Peyer's patch (tissue), 4 donors: Measurements from ENCODE around the gene TNFAIP8. TPM values are rescaled to one million over a fixed set of nuclear protein-coding genes. Genes with fewer than 3 reads are reported as not detected.

Experiments
- DNase-seq, 3 donors: peaks; one replicate each; pipeline ENCODE4 v3.0.0-alpha.2; 2017 to 2019
- H3K27ac ChIP-seq, 4 donors: fragments of 200-600 bp; sonication (generic); one replicate each; pipeline ENCODE4 v1.5.1; 2016 to 2019
- H3K27me3 ChIP-seq, 2 donors: fragments of 200-600 bp; sonication (generic); one replicate each; pipeline ENCODE4 v1.5.1; 2019
- H3K36me3 ChIP-seq, 3 donors: fragments of 200-600 bp; sonication (generic); one replicate each; pipeline ENCODE4 v1.5.1; 2016 to 2019
- H3K4me1 ChIP-seq, 4 donors: fragments of 200-600 bp; sonication (generic); one replicate each; pipeline ENCODE4 v1.5.1; 2016 to 2019
- H3K4me3 ChIP-seq, 4 donors: fragments of 200-600 bp; sonication (generic); 1 replicate in 3 of 4; 2 replicates in 1 of 4; pipeline ENCODE4 v1.5.1; 2016 to 2019; ENCODE audit warnings: mild to moderate bottlenecking in 1 of 4
- H3K9me3 ChIP-seq, 4 donors: fragments of 200-600 bp; sonication (generic); one replicate each; pipeline ENCODE4 v1.5.1; 2016 to 2019; ENCODE audit warnings: mild to moderate bottlenecking in 1 of 4
- CTCF ChIP-seq, 6 experiments: fragments of 450-650 bp in 4 of 6; fragments of 200-600 bp in 2 of 6; sonication (generic) in 1 of 6; IDR thresholded peaks; one replicate each; pipeline ENCODE4 v1.5.1; 2017 to 2019; ENCODE audit warnings: antibody characterized with exemption in 6 of 6, mild to moderate bottlenecking in 3 of 6, moderate library complexity in 1 of 6
- POLR2A ChIP-seq, 2 donors: fragments of 450-650 bp; IDR thresholded peaks; one replicate each; pipeline ENCODE4 v1.5.1; 2017; ENCODE audit warnings: antibody characterized with exemption in 2 of 2, mild to moderate bottlenecking in 2 of 2, moderate library complexity in 2 of 2
- total RNA-seq, 4 donors: library from RNA; depleted of rRNA; stranded (reverse); fragments of >200 nt; gene quantifications; one replicate each; pipeline ENCODE4 v1.1.0, GENCODE V29; 2016

TNFAIP8 gene
- total RNA-seq, 4 donors from 2014 or later = 3.0 to 47.9 (median 10.2) TPM

DNA sequence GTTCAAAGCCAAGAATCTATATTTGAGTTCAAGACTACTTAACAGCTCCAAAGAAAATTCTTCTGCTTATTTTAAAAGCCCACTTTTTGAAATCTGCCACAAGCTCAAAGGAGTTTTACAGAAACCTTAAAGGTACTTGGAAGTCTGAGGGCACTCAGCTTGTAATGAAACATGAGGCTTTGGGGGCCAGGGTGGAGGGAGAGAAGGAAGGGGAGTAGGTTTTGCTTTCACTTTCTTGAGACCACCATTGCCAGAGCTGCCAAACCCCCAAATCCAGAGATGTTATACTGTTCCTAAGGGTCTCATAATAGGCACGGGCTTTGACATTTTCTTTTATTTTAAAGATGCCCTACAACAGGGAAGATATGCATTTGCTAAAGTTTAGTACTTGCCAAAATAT, 42.6 kb upstream of the TNFAIP8 start:
- Histone ChIP-seq H3K27me3 (no peaks in the 10 kb centered on the region), H3K27ac (peak overlapping the region in 2 of 4 donors; percentile 44 to 57), H3K9me3 (no peaks in the 10 kb centered on the region), H3K4me3 (no peak overlapping the region), H3K36me3 (no peaks in the 10 kb centered on the region), H3K4me1 (peaks cover 0 to 22% (median 16%) of the 10 kb centered on the region in 4 donors)
- no peak for DNase-seq
- no peak for TF ChIP-seq CTCF (IDR thresholded peaks at IDR 0.05)
- no peak for TF ChIP-seq POLR2A (IDR thresholded peaks at IDR 0.05)

DNA sequence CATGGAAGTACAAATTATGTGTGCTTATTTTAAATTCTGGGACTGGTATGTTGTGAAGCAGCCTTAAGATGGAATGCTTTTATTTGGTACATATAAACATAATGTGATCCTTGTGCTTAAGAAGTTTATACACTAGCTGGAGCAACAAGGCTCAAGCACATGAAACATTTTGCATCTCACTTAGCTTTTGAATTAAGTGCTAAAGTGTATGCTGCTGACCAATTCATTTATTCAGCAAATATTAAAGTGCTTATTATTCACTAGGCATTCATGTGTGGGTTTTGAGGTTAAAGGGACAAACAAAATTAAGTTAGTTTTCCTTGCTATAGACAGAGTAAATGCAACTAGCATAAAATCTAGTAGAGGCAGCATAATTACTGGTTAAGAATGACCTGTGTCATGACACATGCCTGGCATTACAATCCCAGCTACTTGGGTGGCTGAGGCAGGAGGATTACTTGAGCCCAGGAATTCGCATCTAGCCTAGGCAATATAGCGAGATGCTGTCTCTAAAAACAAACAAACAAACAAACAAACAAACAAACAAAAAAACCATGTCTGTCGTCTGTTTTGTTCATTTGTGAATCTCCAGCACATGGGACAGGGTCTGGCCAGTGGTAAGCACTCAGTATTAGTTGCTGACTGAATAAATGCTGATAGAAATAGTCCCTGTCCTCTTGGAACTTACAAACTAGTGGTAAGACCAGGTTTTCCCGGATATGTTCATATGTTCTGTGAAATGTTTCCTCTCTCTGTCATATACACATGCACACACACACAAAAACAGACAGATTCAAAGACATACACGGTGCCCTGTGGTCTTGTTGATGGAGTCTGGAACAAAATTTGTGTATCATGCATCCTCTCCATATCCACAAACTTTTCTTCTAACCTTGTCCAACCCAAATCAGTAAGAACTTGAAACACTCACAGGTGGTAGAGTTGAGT, 41.9 kb upstream of the TNFAIP8 start:
- H3K27me3 ChIP-seq = no peaks in the 10 kb centered on the region
- no peak overlapping the region for H3K4me3 ChIP-seq

GRCh38 chr5:119315516-119315949, 40.3 kb upstream of the TNFAIP8 start:
- Histone ChIP-seq H3K27me3 (no peaks in the 10 kb centered on the region), H3K9me3 (no peaks in the 10 kb centered on the region), H3K36me3 (no peaks in the 10 kb centered on the region), H3K4me3 (no peak overlapping the region), H3K4me1 (peaks cover 0 to 18% (median 9%) of the 10 kb centered on the region in 4 donors), H3K27ac (peak overlapping the region in 1 of 4 donors; percentile 57)
- DNase-seq = peak in 2 of 3 donors; percentile 64 to 71
- TF ChIP-seq CTCF (IDR thresholded peaks at IDR 0.05) (peak; percentile 36 to 51 (median 42)), POLR2A (IDR thresholded peaks at IDR 0.05) (no peak)

More for the DNA sequence above, 41.9 kb upstream of the TNFAIP8 start:
- Histone ChIP-seq H3K27ac (peak overlapping the region in 2 of 4 donors; percentile 21 to 57), H3K9me3 (no peaks in the 10 kb centered on the region), H3K4me1 (peaks cover 0 to 26% (median 13%) of the 10 kb centered on the region in 4 donors), H3K36me3 (no peaks in the 10 kb centered on the region)
- no peak for DNase-seq
- no peak for TF ChIP-seq POLR2A (IDR thresholded peaks at IDR 0.05)
- TF ChIP-seq CTCF (IDR thresholded peaks at IDR 0.05) = no peak

GRCh38 chr5:119316086-119316485, 39.7 kb upstream of the TNFAIP8 start:
- no peak for DNase-seq
- H3K4me1 ChIP-seq = peaks cover 0 to 18% (median 9%) of the 10 kb centered on the region in 4 donors
- no peak overlapping the region for H3K4me3 ChIP-seq
- no peaks in the 10 kb centered on the region for H3K36me3 ChIP-seq
- H3K27me3 ChIP-seq = no peaks in the 10 kb centered on the region
- H3K9me3 ChIP-seq = no peaks in the 10 kb centered on the region
- peak overlapping the region in 1 of 4 donors; percentile 57 for H3K27ac ChIP-seq
- TF ChIP-seq CTCF (IDR thresholded peaks at IDR 0.05) = no peak
- TF ChIP-seq POLR2A (IDR thresholded peaks at IDR 0.05) = no peak

DNA sequence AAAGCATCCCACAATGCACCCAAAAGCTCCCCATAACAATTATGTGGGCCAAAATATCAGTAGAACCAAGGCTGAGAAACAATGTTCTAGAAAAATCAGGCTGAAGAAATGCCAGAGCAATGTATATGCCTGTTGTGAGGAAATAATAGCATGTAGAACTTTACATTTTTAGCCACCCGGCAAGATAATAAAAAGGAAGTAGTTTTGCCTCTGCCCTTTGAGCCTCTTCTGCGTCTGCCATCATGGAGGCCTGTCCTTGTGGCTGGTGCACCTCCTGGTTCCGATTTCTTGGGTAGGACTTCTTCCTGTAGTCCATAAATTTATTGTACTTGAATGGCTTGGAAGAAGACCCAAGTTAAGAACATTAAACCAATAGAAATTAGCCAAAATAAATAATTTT, 38.9 kb upstream of the TNFAIP8 start:
- Histone ChIP-seq H3K27ac (peak overlapping the region in 1 of 4 donors; percentile 57), H3K4me1 (peaks cover 0 to 18% (median 9%) of the 10 kb centered on the region in 4 donors), H3K36me3 (no peaks in the 10 kb centered on the region), H3K4me3 (no peak overlapping the region), H3K27me3 (no peaks in the 10 kb centered on the region), H3K9me3 (no peaks in the 10 kb centered on the region)
- DNase-seq = no peak
- TF ChIP-seq POLR2A (IDR thresholded peaks at IDR 0.05) (no peak), CTCF (IDR thresholded peaks at IDR 0.05) (no peak)
